ENCODE results near the gene SH3RF3. TPM values are rescaled to one million over a fixed set of nuclear protein-coding genes. Genes with fewer than 3 reads are reported as not detected.

SH3RF3 gene
- total RNA-seq, 1 experiment from 2014 or later: 21.7 TPM

DNA sequence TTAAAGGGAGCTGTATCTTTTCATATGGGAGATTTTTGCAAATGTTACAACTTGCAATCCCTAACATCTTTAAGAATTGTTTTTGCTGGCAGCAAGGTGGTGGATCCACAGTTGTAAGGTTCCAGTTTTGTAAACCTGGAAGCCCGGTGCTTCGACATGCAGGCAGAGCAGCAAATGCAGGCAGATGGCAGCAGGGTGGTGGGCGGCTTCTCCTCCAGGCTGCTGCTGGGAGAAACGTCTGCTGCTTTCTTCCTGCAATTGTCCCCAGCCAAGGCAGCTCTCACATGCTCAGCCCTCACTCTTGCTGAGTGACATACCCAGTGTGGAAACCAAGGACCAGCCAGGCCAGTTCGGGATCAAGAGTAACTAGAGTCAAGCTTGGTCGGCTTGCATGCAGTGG lies 318.8 kb downstream of the SH3RF3 start:
- H3K9me3 Mint-ChIP-seq (ENCODE audit: unreplicated experiment): peaks cover 17% of the 10 kb centered on the region

DNA sequence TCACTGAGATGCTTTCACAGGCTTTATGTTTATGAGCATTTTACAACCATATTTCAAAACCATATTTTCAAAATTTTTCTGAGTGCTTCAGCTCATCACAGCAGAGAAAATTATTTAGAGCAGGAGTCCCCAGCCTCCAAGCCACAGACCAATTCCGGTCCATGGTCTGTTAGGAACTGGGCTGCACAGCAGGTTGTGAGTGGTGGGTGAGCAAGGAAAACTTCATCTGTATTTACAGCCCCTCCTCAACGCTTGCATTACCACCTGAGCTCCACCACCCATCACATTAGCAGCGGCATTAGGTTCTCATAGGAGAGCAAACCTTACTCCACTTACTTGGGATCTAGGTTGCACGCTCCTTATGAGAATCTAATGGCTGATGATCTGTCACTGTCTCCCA lies 319.2 kb downstream of the SH3RF3 start:
- CTCF ChIA-PET: interaction anchor here (1.2 kb wide), 1 partner anchor 23 kb away, joined by 3 read pairs; no protein-coding TSS in a partner anchor
- Mint-ChIP-seq H3K9me3 (ENCODE audit: unreplicated experiment) (peaks cover 16% of the 10 kb centered on the region), H3K27ac (ENCODE audit: low read depth, unreplicated experiment) (no peak overlapping the region), H3K36me3 (ENCODE audit: insufficient read depth, unreplicated experiment) (peaks cover 30% of the 10 kb centered on the region), H3K4me3 (ENCODE audit: unreplicated experiment) (no peak overlapping the region), H3K4me1 (ENCODE audit: insufficient read depth, unreplicated experiment) (no peaks in the 10 kb centered on the region), H3K27me3 (ENCODE audit: insufficient read depth, unreplicated experiment) (no peaks in the 10 kb centered on the region)
- TF ChIP-seq, protein P1, sequence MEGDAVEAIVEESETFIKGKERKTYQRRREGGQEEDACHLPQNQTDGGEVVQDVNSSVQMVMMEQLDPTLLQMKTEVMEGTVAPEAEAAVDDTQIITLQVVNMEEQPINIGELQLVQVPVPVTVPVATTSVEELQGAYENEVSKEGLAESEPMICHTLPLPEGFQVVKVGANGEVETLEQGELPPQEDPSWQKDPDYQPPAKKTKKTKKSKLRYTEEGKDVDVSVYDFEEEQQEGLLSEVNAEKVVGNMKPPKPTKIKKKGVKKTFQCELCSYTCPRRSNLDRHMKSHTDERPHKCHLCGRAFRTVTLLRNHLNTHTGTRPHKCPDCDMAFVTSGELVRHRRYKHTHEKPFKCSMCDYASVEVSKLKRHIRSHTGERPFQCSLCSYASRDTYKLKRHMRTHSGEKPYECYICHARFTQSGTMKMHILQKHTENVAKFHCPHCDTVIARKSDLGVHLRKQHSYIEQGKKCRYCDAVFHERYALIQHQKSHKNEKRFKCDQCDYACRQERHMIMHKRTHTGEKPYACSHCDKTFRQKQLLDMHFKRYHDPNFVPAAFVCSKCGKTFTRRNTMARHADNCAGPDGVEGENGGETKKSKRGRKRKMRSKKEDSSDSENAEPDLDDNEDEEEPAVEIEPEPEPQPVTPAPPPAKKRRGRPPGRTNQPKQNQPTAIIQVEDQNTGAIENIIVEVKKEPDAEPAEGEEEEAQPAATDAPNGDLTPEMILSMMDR (IDR thresholded peaks at IDR 0.05; ENCODE audit: unreplicated experiment): no peak
- DNase-seq (ENCODE audit: unreplicated experiment): no peak
- intact Hi-C loops (cut with micrococcal nuclease): no loop called here
- BruUV-seq (replicated peaks): no TSS peak
- POLR2A ChIA-PET: interaction anchor here (0.8 kb wide), 1 partner anchor 22 kb away, joined by 4 read pairs; no protein-coding TSS in a partner anchor

More for the DNA sequence above, 318.8 kb downstream of the SH3RF3 start:
- BruUV-seq (replicated peaks): no TSS peak
- Mint-ChIP-seq H3K36me3 (ENCODE audit: insufficient read depth, unreplicated experiment) (peaks cover 30% of the 10 kb centered on the region), H3K27ac (ENCODE audit: low read depth, unreplicated experiment) (no peak overlapping the region), H3K4me3 (ENCODE audit: unreplicated experiment) (no peak overlapping the region), H3K27me3 (ENCODE audit: insufficient read depth, unreplicated experiment) (no peaks in the 10 kb centered on the region), H3K4me1 (ENCODE audit: insufficient read depth, unreplicated experiment) (no peaks in the 10 kb centered on the region)
- POLR2A ChIA-PET: interaction anchor here (0.8 kb wide), 1 partner anchor 22 kb away, joined by 4 read pairs; no protein-coding TSS in a partner anchor
- TF ChIP-seq, protein P1 (IDR thresholded peaks at IDR 0.05; ENCODE audit: unreplicated experiment): no peak
- CTCF ChIA-PET: interaction anchor here (1.2 kb wide), 1 partner anchor 24 kb away, joined by 3 read pairs; no protein-coding TSS in a partner anchor
- DNase-seq (ENCODE audit: unreplicated experiment): no peak
- intact Hi-C loops (cut with micrococcal nuclease): no loop called here

DNA sequence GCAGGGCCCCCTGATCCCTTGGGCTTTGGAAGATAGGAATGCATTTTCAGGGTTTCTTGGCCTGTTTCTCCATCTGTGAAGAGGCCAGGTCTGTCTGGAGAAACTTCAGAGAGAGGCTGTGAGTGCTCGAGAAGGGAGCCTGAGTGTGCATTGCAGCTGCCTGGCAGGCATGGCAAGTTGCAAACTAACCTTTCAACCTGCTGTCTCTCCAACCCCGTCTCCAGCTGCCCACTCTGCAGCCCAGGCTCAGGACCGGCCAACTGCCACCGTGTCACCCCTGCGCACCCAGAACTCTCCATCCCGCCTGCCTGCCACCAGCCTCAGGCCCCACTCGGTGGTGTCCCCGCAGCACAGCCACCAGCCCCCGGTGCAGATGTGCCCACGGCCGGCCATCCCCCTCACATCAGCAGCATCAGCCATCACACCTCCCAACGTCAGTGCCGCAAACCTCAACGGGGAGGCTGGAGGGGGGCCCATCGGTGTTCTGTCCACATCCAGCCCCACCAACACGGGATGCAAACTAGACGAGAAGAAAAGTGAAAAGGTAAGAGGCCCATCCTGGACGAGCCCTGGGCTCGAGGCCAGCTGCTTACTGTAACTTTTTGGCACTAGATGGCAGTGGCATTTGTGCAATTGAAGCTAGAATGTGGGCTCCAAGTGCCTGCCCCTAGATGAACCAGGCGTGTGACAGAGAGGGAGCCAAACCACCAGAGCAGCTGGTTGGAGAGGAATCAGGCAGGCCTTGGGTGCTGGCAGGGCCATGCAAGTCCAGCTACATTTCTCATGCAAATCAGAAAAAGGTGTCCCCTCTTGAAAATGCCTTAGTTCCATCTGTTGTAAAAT lies 320.2 kb downstream of the SH3RF3 start:
- TF ChIP-seq, protein P1 (IDR thresholded peaks at IDR 0.05; ENCODE audit: unreplicated experiment): no peak
- Mint-ChIP-seq H3K36me3 (ENCODE audit: insufficient read depth, unreplicated experiment) (peaks cover 29% of the 10 kb centered on the region), H3K27ac (ENCODE audit: low read depth, unreplicated experiment) (no peak overlapping the region), H3K27me3 (ENCODE audit: insufficient read depth, unreplicated experiment) (no peaks in the 10 kb centered on the region), H3K4me1 (ENCODE audit: insufficient read depth, unreplicated experiment) (no peaks in the 10 kb centered on the region), H3K4me3 (ENCODE audit: unreplicated experiment) (no peak overlapping the region), H3K9me3 (ENCODE audit: unreplicated experiment) (peaks cover 16% of the 10 kb centered on the region)
- BruUV-seq (replicated peaks): no TSS peak
- intact Hi-C loops (cut with micrococcal nuclease): no loop called here
- POLR2A ChIA-PET: no interaction called here
- DNase-seq (ENCODE audit: unreplicated experiment): peak; percentile 44
- CTCF ChIA-PET: interaction anchor here (0.7 to 1.1 kb wide), 2 partner anchors 19 to 25 kb away, joined by 3 to 4 read pairs; no protein-coding TSS in a partner anchor

DNA sequence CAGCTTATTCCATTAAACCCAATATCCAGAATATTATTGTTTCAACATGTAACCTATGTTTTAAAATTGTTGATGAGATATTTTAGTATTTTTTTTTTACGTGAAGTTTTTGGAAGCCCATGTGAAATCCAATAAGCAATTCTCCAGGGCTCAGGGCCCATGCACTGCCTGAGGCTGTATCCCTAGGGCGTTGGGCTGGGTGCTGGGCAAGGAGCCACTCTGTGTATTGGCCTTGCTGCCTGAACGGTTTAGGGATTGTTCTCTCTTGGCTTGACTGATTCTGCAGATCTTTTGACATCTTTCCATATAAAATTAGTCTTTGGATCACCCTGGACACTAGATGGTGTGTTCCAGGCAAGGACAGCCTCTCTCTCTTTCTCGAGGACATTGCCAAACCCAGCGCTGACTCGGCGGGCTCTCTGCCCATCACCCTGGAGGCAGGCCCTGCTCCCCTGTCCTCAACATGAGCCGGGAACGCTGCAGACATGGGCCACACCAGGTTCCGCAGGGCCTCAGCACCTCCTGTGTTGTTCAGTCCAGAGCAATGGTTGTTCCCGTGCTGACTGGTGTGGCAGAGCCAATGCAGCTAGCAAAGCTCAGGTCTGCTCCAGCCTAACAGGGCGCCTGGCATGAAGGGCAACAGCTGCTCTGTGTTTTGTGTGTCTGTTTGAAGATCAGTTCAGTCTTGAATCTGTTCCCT lies 321.7 kb downstream of the SH3RF3 start:
- TF ChIP-seq, protein P1 (IDR thresholded peaks at IDR 0.05; ENCODE audit: unreplicated experiment): no peak
- Mint-ChIP-seq H3K4me3 (ENCODE audit: unreplicated experiment) (no peak overlapping the region), H3K9me3 (ENCODE audit: unreplicated experiment) (peaks cover 1% of the 10 kb centered on the region), H3K27ac (ENCODE audit: low read depth, unreplicated experiment) (no peak overlapping the region), H3K36me3 (ENCODE audit: insufficient read depth, unreplicated experiment) (peaks cover 25% of the 10 kb centered on the region), H3K4me1 (ENCODE audit: insufficient read depth, unreplicated experiment) (no peaks in the 10 kb centered on the region), H3K27me3 (ENCODE audit: insufficient read depth, unreplicated experiment) (no peaks in the 10 kb centered on the region)
- ChIA-PET CTCF (no interaction called here), POLR2A (no interaction called here)
- BruUV-seq (replicated peaks): no TSS peak
- no peak for DNase-seq (ENCODE audit: unreplicated experiment)
- intact Hi-C loops (cut with micrococcal nuclease): no loop called here
